ENCODE measurements around the gene MYO7A. TPM values are rescaled to one million over a fixed set of nuclear protein-coding genes. Genes with fewer than 3 reads are reported as not detected.

The MYO7A gene
- total RNA-seq, 1 donor from 2014 or later = 16.7 TPM

GRCh38 chr11:77213589-77214428 lies 85.8 kb downstream of the MYO7A start:
- DNase-seq (ENCODE audit: low spot score) (no peak), ATAC-seq (no peak)
- intact Hi-C loops (cut with DNase I) = no loop called here

GRCh38 chr11:77214557-77214956 lies 86.5 kb downstream of the MYO7A start:
- intact Hi-C loops (cut with DNase I) = no loop called here
- no peak for DNase-seq (ENCODE audit: low spot score)
- ATAC-seq = no peak

- DNase-seq (ENCODE audit: low spot score) (no peak), ATAC-seq (no peak)
- intact Hi-C loops (cut with DNase I) = no loop called here
Observed at GRCh38 chr11:77215106-77215505, 87.1 kb downstream of the MYO7A start.

- ATAC-seq (no peak), DNase-seq (ENCODE audit: low spot score) (no peak)
- intact Hi-C loops (cut with DNase I) = no loop called here
Observed at GRCh38 chr11:77217156-77217555, 89.1 kb downstream of the MYO7A start.

GRCh38 chr11:77223797-77224196 lies 95.8 kb downstream of the MYO7A start:
- ATAC-seq (no peak), DNase-seq (ENCODE audit: low spot score) (no peak)
- intact Hi-C loops (cut with DNase I) = no loop called here

GRCh38 chr11:77230878-77231605 lies 103.0 kb downstream of the MYO7A start:
- no peak for ATAC-seq
- no peak for DNase-seq (ENCODE audit: low spot score)
- intact Hi-C loops (cut with DNase I) = no loop called here

- intact Hi-C loops (cut with DNase I) = no loop called here
- ATAC-seq = no peak
Observed at GRCh38 chr11:77231800-77232199, 103.8 kb downstream of the MYO7A start.

GRCh38 chr11:77232242-77232641 lies 104.2 kb downstream of the MYO7A start:
- intact Hi-C loops (cut with DNase I) = no loop called here

More at GRCh38 chr11:77231800-77232199, 103.8 kb downstream of the MYO7A start:
- no peak for DNase-seq (ENCODE audit: low spot score)

GRCh38 chr11:77233011-77233410 lies 105.0 kb downstream of the MYO7A start:
- intact Hi-C loops (cut with DNase I) = no loop called here
- ATAC-seq = no peak

More at GRCh38 chr11:77232242-77232641, 104.2 kb downstream of the MYO7A start:
- DNase-seq (ENCODE audit: low spot score) (no peak), ATAC-seq (no peak)

GRCh38 chr11:77236901-77237300 lies 108.9 kb downstream of the MYO7A start:
- intact Hi-C loops (cut with DNase I) = no loop called here
- DNase-seq (ENCODE audit: low spot score) = no peak
- ATAC-seq = no peak

More at GRCh38 chr11:77233011-77233410, 105.0 kb downstream of the MYO7A start:
- DNase-seq (ENCODE audit: low spot score) = no peak

GRCh38 chr11:77244277-77245027 lies 116.4 kb downstream of the MYO7A start:
- intact Hi-C loops (cut with DNase I) = no loop called here
- peak; percentile 41 for ATAC-seq
- DNase-seq (ENCODE audit: low spot score) = no peak

- intact Hi-C loops (cut with DNase I) = no loop called here
- ATAC-seq (no peak), DNase-seq (ENCODE audit: low spot score) (no peak)
Observed at GRCh38 chr11:77249427-77249826, 121.4 kb downstream of the MYO7A start.

- intact Hi-C loops (cut with DNase I) = no loop called here
- no peak for ATAC-seq
Observed at GRCh38 chr11:77250881-77251640, 123.0 kb downstream of the MYO7A start.

GRCh38 chr11:77252555-77253270 lies 124.7 kb downstream of the MYO7A start:
- intact Hi-C loops (cut with DNase I) = no loop called here
- DNase-seq (ENCODE audit: low spot score) = no peak
- no peak for ATAC-seq

More at GRCh38 chr11:77250881-77251640, 123.0 kb downstream of the MYO7A start:
- DNase-seq (ENCODE audit: low spot score) = no peak

GRCh38 chr11:77253690-77254089 lies 125.6 kb downstream of the MYO7A start:
- intact Hi-C loops (cut with DNase I) = no loop called here
- no peak for DNase-seq (ENCODE audit: low spot score)

GRCh38 chr11:77259641-77260040 lies 131.6 kb downstream of the MYO7A start:
- intact Hi-C loops (cut with DNase I) = no loop called here
- DNase-seq (ENCODE audit: low spot score) (no peak), ATAC-seq (no peak)

More at GRCh38 chr11:77253690-77254089, 125.6 kb downstream of the MYO7A start:
- ATAC-seq = no peak

- ATAC-seq (no peak), DNase-seq (ENCODE audit: low spot score) (no peak)
- intact Hi-C loops (cut with DNase I) = no loop called here
Observed at GRCh38 chr11:77262803-77263202, 134.8 kb downstream of the MYO7A start.

All from sciatic nerve (tissue), 2 donors.